H1 (cell line): ENCODE data around the gene STAT4. TPM values are rescaled to one million over a fixed set of nuclear protein-coding genes. Genes with fewer than 3 reads are reported as not detected.

Experiments
- CEBPB ChIP-seq: IDR thresholded peaks from 2 replicates; pipeline ENCODE4 v1.6.1; 2012; ENCODE audit warnings: low read depth, low read length
- FOSL1 ChIP-seq: IDR thresholded peaks from 2 replicates; pipeline ENCODE4 v1.6.1; 2011; ENCODE audit warnings: mild to moderate bottlenecking, low read depth, low read length, moderate library complexity; ENCODE audit not compliant: insufficient read depth
- HDAC6 ChIP-seq: IDR thresholded peaks from one replicate; pipeline ENCODE4 v1.7.1; 2012; ENCODE audit warnings: low read depth, mild to moderate bottlenecking, inconsistent platforms, low read length, moderate library complexity
- PHF8 ChIP-seq: fragments of 200-600 bp; sonication (generic); conservative IDR thresholded peaks from 2 replicates; pipeline ENCODE4 v1.7.1; 2012; ENCODE audit warnings: low read depth, mild to moderate bottlenecking, inconsistent platforms, low read length, moderate library complexity
- RFX5 ChIP-seq: IDR thresholded peaks from 2 replicates; pipeline ENCODE4 v1.6.1; 2011; ENCODE audit warnings: low read depth, low read length, improper control_type of control experiment, borderline replicate concordance
- SAP30 ChIP-seq: fragments of 300-600 bp; sonication (generic); IDR thresholded peaks from 2 replicates; pipeline ENCODE4 v1.7.1; 2012; ENCODE audit warnings: low read length, moderate library complexity, mild to moderate bottlenecking, inconsistent platforms; ENCODE audit not compliant: insufficient read depth, insufficient replicate concordance
- SIN3A ChIP-seq, 2 experiments: IDR thresholded peaks in 1 of 2; conservative IDR thresholded peaks in 1 of 2; 2 replicates each; pipeline ENCODE4 v1.6.1; 2011 to 2012; ENCODE audit warnings: low read length in 2 of 2, improper control_type of control experiment in 1 of 2, low read depth in 1 of 2, mild to moderate bottlenecking in 1 of 2
- SP1 ChIP-seq: IDR thresholded peaks from 2 replicates; pipeline ENCODE4 v1.6.1; 2011; ENCODE audit warnings: low read depth, low read length
- SUZ12 ChIP-seq: fragments of 200-600 bp; sonication (generic); IDR thresholded peaks from 2 replicates; pipeline ENCODE4 v1.6.1; 2012; ENCODE audit warnings: mild to moderate bottlenecking, inconsistent platforms, low read length, moderate library complexity, mixed read lengths
- polyA plus RNA-seq, 7 experiments: library from polyadenylated mRNA; depleted of rRNA in 3 of 7; stranded (reverse) in 5 of 7; unstranded in 2 of 7; fragments of >200 nt in 5 of 7; fragments of 200-250 nt in 2 of 7; gene quantifications; 1 replicate in 5 of 7; 2 replicates in 1 of 7; 4 replicates in 1 of 7; pipeline versions ENCODE4 v1.2.1 to v1.2.3, GENCODE V29; 2011 to 2013; ENCODE audit warnings: missing spikeins in 2 of 7, mixed read lengths in 2 of 7
- total RNA-seq: library from RNA; stranded (reverse); fragmentation: NEBNext Ultra II Directional; extraction: Animal tissue kit (Norgen Biotek cat#: 25700); gene quantifications from 2 replicates; pipeline ENCODE4 v1.2.1, GENCODE V29; 2021
- TF ChIP-seq, protein P1 (sequence below): fragments of 300-600 bp; sonication (generic); IDR thresholded peaks from 2 replicates; pipeline ENCODE4 v1.7.1; 2012; ENCODE audit warnings: low read length, moderate library complexity, mild to moderate bottlenecking, inconsistent platforms; ENCODE audit not compliant: insufficient replicate concordance
- TF ChIP-seq, protein P2 (sequence below): IDR thresholded peaks from 2 replicates; pipeline ENCODE4 v1.6.1; 2012; ENCODE audit warnings: inconsistent platforms

The STAT4 gene
- total and polyA plus RNA-seq, 2 of the 8 experiments (the other 6 are each of a cell fraction or from before 2014, with no cell fraction given): 0.36 to 0.63 TPM

DNA sequence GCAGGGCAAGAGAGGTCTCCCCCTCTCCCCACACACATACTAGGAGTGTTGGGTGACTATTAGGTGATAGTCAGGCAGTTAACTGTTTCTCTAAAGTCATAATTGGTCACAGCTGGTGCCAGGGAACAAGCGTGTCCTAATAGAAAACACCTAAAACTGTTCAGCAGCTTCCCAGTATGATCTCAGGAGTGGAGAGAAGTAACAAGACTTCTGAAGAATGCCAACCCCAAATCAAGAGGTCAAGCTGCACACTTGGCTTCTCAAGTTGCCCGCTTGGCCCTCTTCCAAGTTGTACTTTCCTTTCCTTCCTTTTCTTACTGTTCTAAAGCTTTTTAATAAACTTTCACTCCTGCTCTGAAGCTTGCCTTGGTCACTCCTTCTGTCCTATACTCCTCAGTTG is 114.4 kb downstream of the STAT4 start (continued):
- TF ChIP-seq, protein P1, sequence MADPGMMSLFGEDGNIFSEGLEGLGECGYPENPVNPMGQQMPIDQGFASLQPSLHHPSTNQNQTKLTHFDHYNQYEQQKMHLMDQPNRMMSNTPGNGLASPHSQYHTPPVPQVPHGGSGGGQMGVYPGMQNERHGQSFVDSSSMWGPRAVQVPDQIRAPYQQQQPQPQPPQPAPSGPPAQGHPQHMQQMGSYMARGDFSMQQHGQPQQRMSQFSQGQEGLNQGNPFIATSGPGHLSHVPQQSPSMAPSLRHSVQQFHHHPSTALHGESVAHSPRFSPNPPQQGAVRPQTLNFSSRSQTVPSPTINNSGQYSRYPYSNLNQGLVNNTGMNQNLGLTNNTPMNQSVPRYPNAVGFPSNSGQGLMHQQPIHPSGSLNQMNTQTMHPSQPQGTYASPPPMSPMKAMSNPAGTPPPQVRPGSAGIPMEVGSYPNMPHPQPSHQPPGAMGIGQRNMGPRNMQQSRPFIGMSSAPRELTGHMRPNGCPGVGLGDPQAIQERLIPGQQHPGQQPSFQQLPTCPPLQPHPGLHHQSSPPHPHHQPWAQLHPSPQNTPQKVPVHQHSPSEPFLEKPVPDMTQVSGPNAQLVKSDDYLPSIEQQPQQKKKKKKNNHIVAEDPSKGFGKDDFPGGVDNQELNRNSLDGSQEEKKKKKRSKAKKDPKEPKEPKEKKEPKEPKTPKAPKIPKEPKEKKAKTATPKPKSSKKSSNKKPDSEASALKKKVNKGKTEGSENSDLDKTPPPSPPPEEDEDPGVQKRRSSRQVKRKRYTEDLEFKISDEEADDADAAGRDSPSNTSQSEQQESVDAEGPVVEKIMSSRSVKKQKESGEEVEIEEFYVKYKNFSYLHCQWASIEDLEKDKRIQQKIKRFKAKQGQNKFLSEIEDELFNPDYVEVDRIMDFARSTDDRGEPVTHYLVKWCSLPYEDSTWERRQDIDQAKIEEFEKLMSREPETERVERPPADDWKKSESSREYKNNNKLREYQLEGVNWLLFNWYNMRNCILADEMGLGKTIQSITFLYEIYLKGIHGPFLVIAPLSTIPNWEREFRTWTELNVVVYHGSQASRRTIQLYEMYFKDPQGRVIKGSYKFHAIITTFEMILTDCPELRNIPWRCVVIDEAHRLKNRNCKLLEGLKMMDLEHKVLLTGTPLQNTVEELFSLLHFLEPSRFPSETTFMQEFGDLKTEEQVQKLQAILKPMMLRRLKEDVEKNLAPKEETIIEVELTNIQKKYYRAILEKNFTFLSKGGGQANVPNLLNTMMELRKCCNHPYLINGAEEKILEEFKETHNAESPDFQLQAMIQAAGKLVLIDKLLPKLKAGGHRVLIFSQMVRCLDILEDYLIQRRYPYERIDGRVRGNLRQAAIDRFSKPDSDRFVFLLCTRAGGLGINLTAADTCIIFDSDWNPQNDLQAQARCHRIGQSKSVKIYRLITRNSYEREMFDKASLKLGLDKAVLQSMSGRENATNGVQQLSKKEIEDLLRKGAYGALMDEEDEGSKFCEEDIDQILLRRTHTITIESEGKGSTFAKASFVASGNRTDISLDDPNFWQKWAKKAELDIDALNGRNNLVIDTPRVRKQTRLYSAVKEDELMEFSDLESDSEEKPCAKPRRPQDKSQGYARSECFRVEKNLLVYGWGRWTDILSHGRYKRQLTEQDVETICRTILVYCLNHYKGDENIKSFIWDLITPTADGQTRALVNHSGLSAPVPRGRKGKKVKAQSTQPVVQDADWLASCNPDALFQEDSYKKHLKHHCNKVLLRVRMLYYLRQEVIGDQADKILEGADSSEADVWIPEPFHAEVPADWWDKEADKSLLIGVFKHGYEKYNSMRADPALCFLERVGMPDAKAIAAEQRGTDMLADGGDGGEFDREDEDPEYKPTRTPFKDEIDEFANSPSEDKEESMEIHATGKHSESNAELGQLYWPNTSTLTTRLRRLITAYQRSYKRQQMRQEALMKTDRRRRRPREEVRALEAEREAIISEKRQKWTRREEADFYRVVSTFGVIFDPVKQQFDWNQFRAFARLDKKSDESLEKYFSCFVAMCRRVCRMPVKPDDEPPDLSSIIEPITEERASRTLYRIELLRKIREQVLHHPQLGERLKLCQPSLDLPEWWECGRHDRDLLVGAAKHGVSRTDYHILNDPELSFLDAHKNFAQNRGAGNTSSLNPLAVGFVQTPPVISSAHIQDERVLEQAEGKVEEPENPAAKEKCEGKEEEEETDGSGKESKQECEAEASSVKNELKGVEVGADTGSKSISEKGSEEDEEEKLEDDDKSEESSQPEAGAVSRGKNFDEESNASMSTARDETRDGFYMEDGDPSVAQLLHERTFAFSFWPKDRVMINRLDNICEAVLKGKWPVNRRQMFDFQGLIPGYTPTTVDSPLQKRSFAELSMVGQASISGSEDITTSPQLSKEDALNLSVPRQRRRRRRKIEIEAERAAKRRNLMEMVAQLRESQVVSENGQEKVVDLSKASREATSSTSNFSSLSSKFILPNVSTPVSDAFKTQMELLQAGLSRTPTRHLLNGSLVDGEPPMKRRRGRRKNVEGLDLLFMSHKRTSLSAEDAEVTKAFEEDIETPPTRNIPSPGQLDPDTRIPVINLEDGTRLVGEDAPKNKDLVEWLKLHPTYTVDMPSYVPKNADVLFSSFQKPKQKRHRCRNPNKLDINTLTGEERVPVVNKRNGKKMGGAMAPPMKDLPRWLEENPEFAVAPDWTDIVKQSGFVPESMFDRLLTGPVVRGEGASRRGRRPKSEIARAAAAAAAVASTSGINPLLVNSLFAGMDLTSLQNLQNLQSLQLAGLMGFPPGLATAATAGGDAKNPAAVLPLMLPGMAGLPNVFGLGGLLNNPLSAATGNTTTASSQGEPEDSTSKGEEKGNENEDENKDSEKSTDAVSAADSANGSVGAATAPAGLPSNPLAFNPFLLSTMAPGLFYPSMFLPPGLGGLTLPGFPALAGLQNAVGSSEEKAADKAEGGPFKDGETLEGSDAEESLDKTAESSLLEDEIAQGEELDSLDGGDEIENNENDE: no peak
- TF ChIP-seq FOSL1 (no peak), SIN3A (conservative IDR thresholded peaks at IDR 0.05 in 1 of 2, IDR thresholded peaks at IDR 0.05 in 1 of 2; ENCODE audit: low read depth in 1 of 2, low read length in 2 of 2) (no peak), CEBPB (no peak), HDAC6 (no peak), RFX5 (no peak), PHF8 (no peak), SAP30 (no peak), SUZ12 (no peak), SP1 (no peak)
- TF ChIP-seq, protein P2, sequence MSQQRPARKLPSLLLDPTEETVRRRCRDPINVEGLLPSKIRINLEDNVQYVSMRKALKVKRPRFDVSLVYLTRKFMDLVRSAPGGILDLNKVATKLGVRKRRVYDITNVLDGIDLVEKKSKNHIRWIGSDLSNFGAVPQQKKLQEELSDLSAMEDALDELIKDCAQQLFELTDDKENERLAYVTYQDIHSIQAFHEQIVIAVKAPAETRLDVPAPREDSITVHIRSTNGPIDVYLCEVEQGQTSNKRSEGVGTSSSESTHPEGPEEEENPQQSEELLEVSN: no peak
